ENCODE results near the gene DIPK1B. TPM values are rescaled to one million over a fixed set of nuclear protein-coding genes. Genes with fewer than 3 reads are reported as not detected.
"Not testable (repeated sequence)": the region's sequence is repeated elsewhere in the genome, so short reads cannot be mapped to it uniquely, and the experiment has no call there.

Gene DIPK1B
- total RNA-seq, 3 donors from 2014 or later, result 4.8 to 8.2 (median 5.6) TPM

DNA sequence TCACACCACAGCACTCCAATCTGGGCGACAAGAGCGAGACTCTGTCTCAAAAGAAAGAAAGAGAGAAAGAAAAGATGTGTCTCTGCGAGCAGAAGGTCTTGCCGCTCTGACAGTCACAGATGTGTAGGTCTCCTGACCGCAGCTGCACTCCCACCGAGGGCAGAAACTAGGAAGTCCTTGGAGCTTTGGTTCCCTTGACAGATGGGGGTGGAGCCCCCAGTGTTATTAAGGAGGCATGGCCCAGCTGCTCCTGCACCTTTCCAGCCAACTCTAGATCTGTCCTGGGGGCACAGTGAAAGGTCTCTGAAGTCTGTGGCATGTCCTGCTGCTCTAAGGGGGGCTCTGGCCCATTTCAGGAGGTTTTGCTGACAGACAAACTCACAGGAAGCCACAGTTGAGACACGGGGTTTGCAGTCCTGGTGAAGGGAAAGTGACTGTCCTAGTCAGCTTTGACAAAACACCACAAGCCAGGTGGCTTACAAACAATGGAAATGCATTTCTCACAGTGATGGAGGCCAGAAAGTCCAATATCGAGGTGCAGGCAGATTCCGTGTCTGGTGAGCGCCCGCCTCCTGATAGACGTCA is 9.0 kb upstream of the DIPK1B start:
- Histone ChIP-seq H3K27ac (no peak overlapping the region), H3K4me1 (no peaks in the 10 kb centered on the region), H3K36me3 (no peaks in the 10 kb centered on the region), H3K27me3 (no peaks in the 10 kb centered on the region), H3K4me3 (no peak overlapping the region), H3K9me3 (no peaks in the 10 kb centered on the region)
- no peak for DNase-seq (ENCODE audit: low spot score in 2 of 2)
- intact Hi-C loops (cut with DNase I; ENCODE audit: low total_unique reads), result no loop called here
- TF ChIP-seq, protein P1, sequence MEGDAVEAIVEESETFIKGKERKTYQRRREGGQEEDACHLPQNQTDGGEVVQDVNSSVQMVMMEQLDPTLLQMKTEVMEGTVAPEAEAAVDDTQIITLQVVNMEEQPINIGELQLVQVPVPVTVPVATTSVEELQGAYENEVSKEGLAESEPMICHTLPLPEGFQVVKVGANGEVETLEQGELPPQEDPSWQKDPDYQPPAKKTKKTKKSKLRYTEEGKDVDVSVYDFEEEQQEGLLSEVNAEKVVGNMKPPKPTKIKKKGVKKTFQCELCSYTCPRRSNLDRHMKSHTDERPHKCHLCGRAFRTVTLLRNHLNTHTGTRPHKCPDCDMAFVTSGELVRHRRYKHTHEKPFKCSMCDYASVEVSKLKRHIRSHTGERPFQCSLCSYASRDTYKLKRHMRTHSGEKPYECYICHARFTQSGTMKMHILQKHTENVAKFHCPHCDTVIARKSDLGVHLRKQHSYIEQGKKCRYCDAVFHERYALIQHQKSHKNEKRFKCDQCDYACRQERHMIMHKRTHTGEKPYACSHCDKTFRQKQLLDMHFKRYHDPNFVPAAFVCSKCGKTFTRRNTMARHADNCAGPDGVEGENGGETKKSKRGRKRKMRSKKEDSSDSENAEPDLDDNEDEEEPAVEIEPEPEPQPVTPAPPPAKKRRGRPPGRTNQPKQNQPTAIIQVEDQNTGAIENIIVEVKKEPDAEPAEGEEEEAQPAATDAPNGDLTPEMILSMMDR (IDR thresholded peaks at IDR 0.05), result no peak
- TF ChIP-seq POLR2AphosphoS5 (IDR thresholded peaks at IDR 0.05) (no peak), POLR2A (IDR thresholded peaks at IDR 0.05) (no peak)

- intact Hi-C loops (cut with DNase I; ENCODE audit: low total_unique reads); H3K27me3 ChIP-seq; H3K9me3 ChIP-seq; H3K4me1 ChIP-seq; DNase-seq (ENCODE audit: low spot score in 2 of 2); H3K27ac ChIP-seq; H3K36me3 ChIP-seq; H3K4me3 ChIP-seq: not testable (repeated sequence)
Observed at GRCh38 chr9:136704741-136705140, 7.6 kb upstream of the DIPK1B start.

DNA sequence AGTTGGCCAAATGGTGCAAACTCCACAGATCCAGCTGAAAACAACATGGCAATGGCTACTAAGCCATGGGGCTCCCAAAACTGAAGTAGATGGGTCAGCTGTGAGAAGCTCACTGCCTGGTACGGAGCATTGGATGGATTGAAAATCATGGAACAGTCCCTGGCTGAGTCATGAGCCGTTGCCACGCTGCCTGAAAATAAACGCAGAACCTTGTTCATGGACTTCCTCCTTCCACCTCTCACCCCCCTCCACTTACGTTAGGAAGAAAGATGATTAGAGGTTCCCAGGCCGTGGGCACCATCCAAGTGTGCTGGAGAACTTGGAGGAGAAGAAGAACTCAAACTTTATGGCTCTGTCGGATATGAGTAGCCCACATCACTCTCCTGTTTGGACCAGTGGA is 6.8 kb upstream of the DIPK1B start:
- Histone ChIP-seq H3K27me3 (no peaks in the 10 kb centered on the region), H3K36me3 (no peaks in the 10 kb centered on the region), H3K4me1 (no peaks in the 10 kb centered on the region), H3K4me3 (no peak overlapping the region), H3K27ac (no peak overlapping the region), H3K9me3 (no peaks in the 10 kb centered on the region)
- no peak for TF ChIP-seq POLR2AphosphoS5 (IDR thresholded peaks at IDR 0.05)
- TF ChIP-seq, protein P1 (IDR thresholded peaks at IDR 0.05), result no peak
- no peak for DNase-seq (ENCODE audit: low spot score in 2 of 2)
- intact Hi-C loops (cut with DNase I; ENCODE audit: low total_unique reads), result no loop called here

DNA sequence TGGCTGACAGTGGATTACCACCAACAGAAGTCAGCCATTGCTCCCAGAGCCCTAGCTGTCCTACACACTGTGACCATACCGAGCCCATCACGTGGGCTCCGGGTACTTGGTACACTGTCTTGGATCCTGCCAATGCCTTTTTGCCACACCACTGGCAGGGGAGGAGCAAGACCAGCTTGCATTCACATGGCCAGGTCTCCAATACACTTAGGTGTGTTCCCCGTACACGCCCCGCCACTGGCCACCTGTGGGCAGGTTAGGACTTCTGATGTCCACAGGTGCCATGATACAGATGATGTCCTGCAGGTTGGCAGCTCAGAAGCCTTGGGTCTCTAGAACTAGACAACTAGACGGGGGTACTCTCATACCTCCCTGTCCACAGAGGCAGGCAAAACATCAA is 5.4 kb upstream of the DIPK1B start:
- Histone ChIP-seq H3K27ac (no peak overlapping the region), H3K36me3 (no peaks in the 10 kb centered on the region), H3K4me3 (no peak overlapping the region), H3K9me3 (no peaks in the 10 kb centered on the region), H3K27me3 (no peaks in the 10 kb centered on the region), H3K4me1 (no peaks in the 10 kb centered on the region)
- intact Hi-C loops (cut with DNase I; ENCODE audit: low total_unique reads), result no loop called here
- no peak for DNase-seq (ENCODE audit: low spot score in 2 of 2)
- TF ChIP-seq POLR2AphosphoS5 (IDR thresholded peaks at IDR 0.05), result no peak
- no peak for TF ChIP-seq POLR2A (IDR thresholded peaks at IDR 0.05)
- TF ChIP-seq, protein P1 (IDR thresholded peaks at IDR 0.05), result no peak

DNA sequence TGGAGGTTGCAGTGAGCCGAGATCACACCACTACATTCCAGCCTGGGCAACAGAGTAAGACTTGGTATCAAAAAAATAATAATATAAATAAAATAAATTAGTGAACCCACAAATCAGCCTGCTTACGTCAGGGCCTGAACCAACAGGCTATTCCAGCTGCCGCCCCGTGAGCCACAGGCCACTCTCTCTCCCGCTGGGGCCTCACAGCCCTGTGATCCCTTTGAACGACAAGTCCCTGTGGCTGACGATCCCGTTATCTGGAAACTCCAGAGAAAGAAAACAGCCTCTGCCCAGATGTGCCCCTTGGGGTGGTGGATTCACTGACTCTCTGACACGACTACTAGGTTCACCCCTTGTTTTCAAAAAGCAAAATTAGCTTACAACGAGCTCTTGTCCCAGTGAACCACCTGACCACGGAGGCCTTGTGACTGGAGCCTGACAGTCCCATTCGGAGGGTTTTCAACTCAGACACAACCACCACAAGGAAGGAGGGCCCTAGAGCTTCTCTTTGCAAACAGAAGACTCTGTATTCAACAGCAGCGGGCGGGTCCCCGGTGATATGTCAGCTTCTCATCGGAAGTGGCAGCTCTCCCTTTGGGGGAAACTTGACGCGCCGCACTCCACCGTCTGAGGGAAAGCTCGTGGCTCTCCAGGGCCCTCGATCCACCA is 4.4 kb upstream of the DIPK1B start:
- TF ChIP-seq POLR2AphosphoS5 (IDR thresholded peaks at IDR 0.05) (no peak), POLR2A (IDR thresholded peaks at IDR 0.05) (no peak)
- TF ChIP-seq, protein P1 (IDR thresholded peaks at IDR 0.05), result no peak
- Histone ChIP-seq H3K4me1 (no peaks in the 10 kb centered on the region), H3K4me3 (no peak overlapping the region), H3K27me3 (no peaks in the 10 kb centered on the region), H3K9me3 (no peaks in the 10 kb centered on the region), H3K27ac (no peak overlapping the region), H3K36me3 (no peaks in the 10 kb centered on the region)
- no peak for DNase-seq (ENCODE audit: low spot score in 2 of 2)
- intact Hi-C loops (cut with DNase I; ENCODE audit: low total_unique reads), result no loop called here
